GM12878 (cell line): ENCODE measurements around the gene DIDO1. TPM values are rescaled to one million over a fixed set of nuclear protein-coding genes. Genes with fewer than 3 reads are reported as not detected.

Experiments
- ATAC-seq: fragments of 200-7000 bp; cut with Tn5 transposase; 3 replicates; pipeline ENCODE4 v1.9.1; 2020; ENCODE audit warnings: mild to moderate bottlenecking, moderate library complexity
- BruUV-seq: library from RNA; stranded (reverse); fragments of 400-500 nt; replicated peaks from 2 replicates; lab custom pipeline; 2021; lab: Mats Ljungman, UMichigan
- CTCF ChIA-PET: fragments of 300-600 bp; sonication (Branson Sonifier 250); formaldehyde crosslinking; extraction: SDS; loops from one replicate; lab custom pipeline; 2021; ENCODE audit warnings: inconsistent platforms; lab: Yijun Ruan, JAX
- POLR2A ChIA-PET: fragments of 350-600 bp; formaldehyde crosslinking; extraction: SDS; loops from one replicate; lab custom pipeline; 2021; ENCODE audit warnings: inconsistent platforms; lab: Charles Lee
- RAD21 ChIA-PET: fragments of 300-600 bp; sonication (Branson Sonifier 250); formaldehyde crosslinking; loops from one replicate; lab custom pipeline; 2023; ENCODE audit warnings: antibody characterized with exemption; ENCODE audit not compliant: unreplicated experiment; lab: Charles Lee
- SMC1A ChIA-PET: fragments of 300-600 bp; sonication (Branson Sonifier 250); formaldehyde crosslinking; loops from one replicate; lab custom pipeline; 2023; ENCODE audit not compliant: unreplicated experiment, uncharacterized antibody; lab: Charles Lee
- DNase-seq: peaks from one replicate; pipeline ENCODE4 v3.0.0-alpha.2; 2011; ENCODE audit warnings: low read depth, low spot score
- FAIRE-seq: peaks from 3 replicates; lab custom pipeline; 2011; peaks lifted over from hg19 to GRCh38; lab: Jason Lieb, UNC
- H2AFZ ChIP-seq: 2 replicates; pipeline ENCODE4 v1.6.0; 2011; ENCODE audit warnings: low read depth, low read length, control low read depth; ENCODE audit not compliant: control insufficient read depth
- H3K27ac ChIP-seq: 2 replicates; pipeline ENCODE4 v1.5.1; 2011; ENCODE audit warnings: control low read depth; ENCODE audit not compliant: control insufficient read depth, insufficient read depth
- H3K27me3 ChIP-seq, 2 experiments: replicated peaks in 1 of 2; 2 replicates each; pipeline versions ENCODE4 v1.6.0 to v1.6.1; 2011; ENCODE audit warnings: low read length in 1 of 2; ENCODE audit not compliant: control insufficient read depth in 2 of 2, insufficient read depth in 2 of 2
- H3K36me3 ChIP-seq, 2 experiments: 2 replicates each; pipeline ENCODE4 v1.5.1; 2011; ENCODE audit warnings: low read length in 1 of 2; ENCODE audit not compliant: control insufficient read depth in 2 of 2, insufficient read depth in 2 of 2
- H3K4me1 ChIP-seq: 2 replicates; pipeline ENCODE4 v1.6.1; 2011; ENCODE audit warnings: mild to moderate bottlenecking, low read length, moderate library complexity, mixed read lengths; ENCODE audit not compliant: control insufficient read depth, insufficient read depth
- H3K4me2 ChIP-seq: 2 replicates; pipeline ENCODE4 v1.6.0; 2011; ENCODE audit warnings: control low read depth; ENCODE audit not compliant: control insufficient read depth, insufficient read depth
- H3K4me3 ChIP-seq: fragments of 200-600 bp; sonication (generic); 2 replicates; pipeline ENCODE4 v1.5.1; 2016
- H3K79me2 ChIP-seq: 2 replicates; pipeline ENCODE4 v1.6.0; 2011; ENCODE audit warnings: low read length; ENCODE audit not compliant: control insufficient read depth, insufficient read depth
- H3K9ac ChIP-seq: 2 replicates; pipeline ENCODE4 v1.8.0; 2011; ENCODE audit warnings: low read length, control low read depth, mixed read lengths; ENCODE audit not compliant: control insufficient read depth, insufficient read depth
- H3K9me3 ChIP-seq: replicated peaks from 3 replicates; pipeline ENCODE4 v1.5.1; 2011; ENCODE audit warnings: mild to moderate bottlenecking, low read length; ENCODE audit not compliant: control insufficient read depth, insufficient read depth
- H4K20me1 ChIP-seq: 2 replicates; pipeline ENCODE4 v1.6.0; 2011; ENCODE audit not compliant: control insufficient read depth, insufficient read depth
- ATF2 ChIP-seq: IDR thresholded peaks from 2 replicates; pipeline ENCODE4 v1.6.1; 2012; ENCODE audit warnings: low read length, inconsistent platforms
- CREB1 ChIP-seq: IDR thresholded peaks from 2 replicates; pipeline ENCODE4 v1.6.1; 2012; ENCODE audit warnings: low read depth, mild to moderate bottlenecking, inconsistent platforms
- EGR1 ChIP-seq, 2 experiments: IDR thresholded peaks; 1 replicate in 1 of 2; 2 replicates in 1 of 2; pipeline ENCODE4 v1.6.1; 2011 to 2012; ENCODE audit warnings: low read depth in 2 of 2, low read length in 2 of 2, borderline replicate concordance in 1 of 2, mild to moderate bottlenecking in 1 of 2, moderate library complexity in 1 of 2
- EP300 ChIP-seq, 2 experiments: fragments of 150-350 bp in 1 of 2; IDR thresholded peaks; 2 replicates each; pipeline ENCODE4 v1.6.1; 2011 to 2012; ENCODE audit warnings: low read depth in 2 of 2, low read length in 2 of 2, borderline replicate concordance in 1 of 2, improper control_type of control experiment in 1 of 2, inconsistent platforms in 1 of 2; ENCODE audit not compliant: control insufficient read depth in 1 of 2
- GATAD2B ChIP-seq: fragments of 450-650 bp; conservative IDR thresholded peaks from 2 replicates; pipeline ENCODE4 v1.6.1; 2017; ENCODE audit warnings: low read depth, mild to moderate bottlenecking, moderate library complexity
- HCFC1 ChIP-seq: fragments of 150-350 bp; IDR thresholded peaks from 2 replicates; pipeline ENCODE4 v1.6.1; 2014; ENCODE audit warnings: low read length
- HDAC6 ChIP-seq: fragments of 200-600 bp; sonication (generic); IDR thresholded peaks from one replicate; pipeline ENCODE4 v1.8.0; 2017; ENCODE audit warnings: antibody characterized with exemption; ENCODE audit not compliant: unreplicated experiment
- LARP7 ChIP-seq: fragments of 450-650 bp; IDR thresholded peaks from 2 replicates; pipeline ENCODE4 v1.6.1; 2017; ENCODE audit warnings: mild to moderate bottlenecking
- MAX ChIP-seq: IDR thresholded peaks from 2 replicates; pipeline ENCODE4 v1.6.1; 2012; ENCODE audit warnings: low read depth, low read length, improper control_type of control experiment
- MEF2A ChIP-seq: IDR thresholded peaks from 2 replicates; pipeline ENCODE4 v1.6.1; 2011; ENCODE audit warnings: low read depth, mild to moderate bottlenecking, low read length, moderate library complexity; ENCODE audit not compliant: insufficient read depth
- PBX3 ChIP-seq: IDR thresholded peaks from 2 replicates; pipeline ENCODE4 v1.6.1; 2011; ENCODE audit warnings: mild to moderate bottlenecking, low read depth, low read length, moderate library complexity; ENCODE audit not compliant: insufficient replicate concordance
- RAD21 ChIP-seq: IDR thresholded peaks from 2 replicates; pipeline ENCODE4 v1.6.1; 2011; ENCODE audit warnings: mild to moderate bottlenecking, low read depth, low read length, moderate library complexity; ENCODE audit not compliant: insufficient read depth
- RAD51 ChIP-seq: fragments of 450-650 bp; IDR thresholded peaks from 2 replicates; pipeline ENCODE4 v1.6.1; 2016; ENCODE audit warnings: moderate library complexity, mild to moderate bottlenecking, inconsistent platforms
- RFX5 ChIP-seq: IDR thresholded peaks from 2 replicates; pipeline ENCODE4 v1.6.1; 2011; ENCODE audit warnings: low read depth, low read length, improper control_type of control experiment
- ZSCAN29 ChIP-seq: fragments of 450-650 bp; IDR thresholded peaks from 2 replicates; pipeline ENCODE4 v1.6.1; 2017; ENCODE audit warnings: mild to moderate bottlenecking, moderate library complexity
- WGBS: methylation state at CpG from one replicate; pipeline ENCODE4 v1.1.6; 2016; ENCODE audit warnings: low lambda C conversion rate; ENCODE audit not compliant: insufficient replicate concordance, insufficient coverage; ENCODE audit errors: missing lambda C conversion rate; 5-methylcytosine and 5-hydroxymethylcytosine counted together
- in situ Hi-C: fragments of 300-500 bp; cut with MboI; formaldehyde crosslinking; loops from 9 replicates; pipeline ENCODE4 v1.14.3; 2018; ENCODE audit warnings: mixed read lengths
- intact Hi-C: fragments of 100-400 bp; cut with micrococcal nuclease; formaldehyde crosslinking; loops from one replicate; pipeline ENCODE4 v1.14.2; 2022; ENCODE audit not compliant: unreplicated experiment
- polyA plus RNA-seq, 11 experiments: library from polyadenylated mRNA; depleted of rRNA in 4 of 11; unstranded in 6 of 11; stranded (reverse) in 5 of 11; fragments of >200 nt; fragmentation: Nextera tagmentation in 4 of 11; fragmentation: Illumina TruSeq in 1 of 11; extraction: Ambion mirVana in 4 of 11; extraction: Trizol in 1 of 11; gene quantifications; 1 replicate in 1 of 11; 2 replicates in 10 of 11; pipeline versions ENCODE4 v1.2.1 to v1.2.3, GENCODE V29; 2011 to 2016; ENCODE audit warnings: inconsistent platforms in 2 of 11, missing spikeins in 2 of 11, low read depth in 1 of 11
- total RNA-seq, 4 experiments: library from RNA; depleted of rRNA in 3 of 4; stranded (reverse); fragments of >200 nt in 3 of 4; fragmentation: Illumina TruSeq in 1 of 4; extraction: Trizol in 1 of 4; gene quantifications; 2 replicates each; pipeline versions ENCODE4 v1.2.1 to v1.2.3, GENCODE V29; 2013 to 2021

DIDO1 gene
- total and polyA plus RNA-seq, 10 of the 15 experiments (the other 5 are each of a cell fraction or from before 2014, with no cell fraction given), result 5.5 to 56.4 (median 38.4) TPM

- no peak for TF ChIP-seq ZSCAN29
- TF ChIP-seq HCFC1, result no peak
- TF ChIP-seq GATAD2B, result no peak
- TF ChIP-seq RAD21, result no peak
- TF ChIP-seq RAD51, result no peak
Observed at GRCh38 chr20:62955519-62956386, 29.4 kb upstream of the DIDO1 start (continued).

- no TSS peak for BruUV-seq
- Histone ChIP-seq H3K4me1 (peaks cover 12% of the 10 kb centered on the region), H3K79me2 (peaks cover 37% of the 10 kb centered on the region), H3K27ac (peak overlapping the region; percentile 94), H3K9me3 (peaks cover 2% of the 10 kb centered on the region; the same call in 2 of the 3 replicates), H2AFZ (peak overlapping the region; percentile 54), H3K36me3 (peaks cover 0 to 20% of the 10 kb centered on the region in 2 experiments; a peak in 2 of 4 replicates), H3K4me2 (peak overlapping the region; percentile 100), H4K20me1 (no peaks in the 10 kb centered on the region), H3K9ac (peak overlapping the region; percentile 93), H3K4me3 (peak overlapping the region; percentile 98), H3K27me3 (no peaks in the 10 kb centered on the region)
- RAD21 ChIA-PET, result interaction anchor here (0.6 to 3.1 kb wide), 13 partner anchors 16 to 61 kb away, joined by 3 to 30 read pairs (median 5); partner anchors contain the start of gene GID8
- peak; percentile 86 for ATAC-seq
- in situ Hi-C loops, result no loop called here
- 2% methylated on average over 32 of the region's 32 CpGs for WGBS
- SMC1A ChIA-PET, result interaction anchor here (0.8 to 3.5 kb wide), 22 partner anchors 16 to 121 kb away, joined by 3 to 23 read pairs (median 6); partner anchors contain the start of gene GID8
- CTCF ChIA-PET, result interaction anchor here (0.6 to 3.5 kb wide), 19 partner anchors 16 to 226 kb away, joined by 3 to 27 read pairs (median 6); partner anchors contain the start of gene DIDO1
- intact Hi-C loops, result loop anchor here (2.0 to 5.0 kb wide), 2 partner anchors 15 to 52 kb away; partner anchors contain the start of gene GID8
- FAIRE-seq, result peak; percentile 98
- DNase-seq, result peak; percentile 75
- POLR2A ChIA-PET, result interaction anchor here (0.6 to 2.7 kb wide), 21 partner anchors 16 to 270 kb away, joined by 3 to 27 read pairs (median 6); partner anchors contain the start of genes DIDO1, GID8 and MRGBP
- TF ChIP-seq PBX3, result no peak
- peak; percentile 11 to 50; a peak in 1 of 4 replicates for TF ChIP-seq EP300 (IDR thresholded peaks at IDR 0.05; ENCODE audit: borderline replicate concordance in 1 of 2, control insufficient read depth in 1 of 2, low read depth in 2 of 2, low read length in 2 of 2)
- no peak for TF ChIP-seq ATF2
- TF ChIP-seq RFX5, result no peak; the same call in 1 of the 2 replicates
- peak in 1 of 2 experiments; percentile 63; a peak in 1 of 3 replicates for TF ChIP-seq EGR1 (IDR thresholded peaks at IDR 0.05; ENCODE audit: borderline replicate concordance in 1 of 2, low read depth in 2 of 2, low read length in 2 of 2)
- 0 out of 2 replicates have a peak, but pooled peaks have one; percentile 32 for TF ChIP-seq LARP7
- peak; percentile 8; the same call in 1 of the 2 replicates for TF ChIP-seq CREB1
- TF ChIP-seq MEF2A, result no peak
- peak; percentile 92; the same call in 1 of the 2 replicates for TF ChIP-seq MAX
- TF ChIP-seq GATAD2B, result peak; percentile 69
- no peak for TF ChIP-seq HDAC6
Observed at GRCh38 chr20:62953839-62954703, 27.8 kb upstream of the DIDO1 start.
